CD14-positive monocyte (primary cell): ENCODE data around the gene DAB2IP. TPM values are rescaled to one million over a fixed set of nuclear protein-coding genes. Genes with fewer than 3 reads are reported as not detected.

ENCODE experiments used
- DNase-seq, 3 donors: peaks; one replicate each; pipeline ENCODE4 v3.0.0-alpha.2; 2011 to 2022
- H2AFZ ChIP-seq: 2 replicates; pipeline ENCODE4 v1.6.0; 2012; ENCODE audit warnings: mild to moderate bottlenecking, low read depth, low read length, inconsistent platforms; ENCODE audit not compliant: insufficient read depth, poor library complexity, severe bottlenecking
- H3K27ac ChIP-seq, 2 donors: 1 replicate in 1 of 2; 2 replicates in 1 of 2; pipeline ENCODE4 v1.5.1; 2012 to 2013; ENCODE audit warnings: low read length in 2 of 2, control low read depth in 1 of 2, inconsistent platforms in 1 of 2, low read depth in 1 of 2, mild to moderate bottlenecking in 1 of 2
- H3K27me3 ChIP-seq, 2 donors: one replicate each; pipeline versions ENCODE4 v1.6.0 to v1.6.1; 2011 to 2013; ENCODE audit warnings: low read length in 2 of 2; ENCODE audit not compliant: control insufficient read depth in 2 of 2, insufficient read depth in 2 of 2
- H3K36me3 ChIP-seq, 2 donors: replicated peaks in 1 of 2; 1 replicate in 1 of 2; 2 replicates in 1 of 2; pipeline versions ENCODE4 v1.5.1 to v1.6.1; 2012 to 2013; ENCODE audit warnings: low read length in 2 of 2, control low read depth in 1 of 2, inconsistent platforms in 1 of 2, mild to moderate bottlenecking in 1 of 2; ENCODE audit not compliant: insufficient read depth in 2 of 2, control insufficient read depth in 1 of 2
- H3K4me1 ChIP-seq, 2 donors: 1 replicate in 1 of 2; 2 replicates in 1 of 2; pipeline versions ENCODE4 v1.5.1 to v1.6.1; 2012 to 2013; ENCODE audit warnings: low read length in 2 of 2, control low read depth in 1 of 2, inconsistent platforms in 1 of 2, mild to moderate bottlenecking in 1 of 2, moderate library complexity in 1 of 2; ENCODE audit not compliant: insufficient read depth in 2 of 2, control insufficient read depth in 1 of 2
- H3K4me2 ChIP-seq: replicated peaks from 2 replicates; pipeline ENCODE3; 2012; ENCODE audit warnings: low read length, moderate library complexity, mild to moderate bottlenecking; ENCODE audit not compliant: poor library complexity, severe bottlenecking; ENCODE audit errors: extremely low read depth
- H3K4me3 ChIP-seq, 3 experiments: fragments of 200-600 bp in 1 of 3; sonication (generic) in 1 of 3; replicated peaks in 1 of 3; 1 replicate in 2 of 3; 2 replicates in 1 of 3; pipeline ENCODE4 v1.5.1; 2011 to 2013; ENCODE audit warnings: low read length in 3 of 3, mild to moderate bottlenecking in 3 of 3, control low read depth in 2 of 3, low read depth in 2 of 3, inconsistent platforms in 1 of 3, moderate library complexity in 1 of 3
- H3K79me2 ChIP-seq: 2 replicates; pipeline ENCODE4 v1.6.0; 2012; ENCODE audit warnings: mild to moderate bottlenecking, control low read depth, inconsistent platforms, low read length, moderate library complexity; ENCODE audit not compliant: insufficient read depth
- H3K9ac ChIP-seq: 2 replicates; pipeline ENCODE4 v1.6.0; 2017; ENCODE audit warnings: low read length, mild to moderate bottlenecking; ENCODE audit not compliant: insufficient read depth, poor library complexity, severe bottlenecking
- H3K9me3 ChIP-seq, 2 donors: replicated peaks in 1 of 2; 1 replicate in 1 of 2; 2 replicates in 1 of 2; pipeline versions ENCODE4 v1.5.1 to v1.6.1; 2012 to 2013; ENCODE audit warnings: low read length in 2 of 2, control low read depth in 1 of 2; ENCODE audit not compliant: control insufficient read depth in 1 of 2, insufficient read depth in 1 of 2
- H4K20me1 ChIP-seq: 2 replicates; pipeline ENCODE4 v1.6.0; 2012; ENCODE audit warnings: mild to moderate bottlenecking, low read length, control low read depth, moderate library complexity; ENCODE audit not compliant: insufficient read depth
- H3K27ac Mint-ChIP-seq, 7 donors: one replicate each; pipeline ENCODE4 v1.8.0; 2020; ENCODE audit warnings: mild to moderate bottlenecking in 7 of 7, mixed read lengths in 7 of 7, moderate library complexity in 6 of 7, inconsistent platforms in 2 of 7
- H3K27me3 Mint-ChIP-seq, 3 donors: one replicate each; pipeline ENCODE4 v1.8.0; 2021 to 2022; ENCODE audit warnings: low read depth in 3 of 3, mild to moderate bottlenecking in 3 of 3, mixed read lengths in 3 of 3, moderate library complexity in 3 of 3, inconsistent platforms in 1 of 3
- H3K36me3 Mint-ChIP-seq, 2 donors: one replicate each; pipeline ENCODE4 v1.8.0; 2020; ENCODE audit warnings: mixed read lengths in 2 of 2, inconsistent platforms in 1 of 2, mild to moderate bottlenecking in 1 of 2
- H3K4me1 Mint-ChIP-seq: one replicate; pipeline ENCODE4 v1.8.0; 2020; ENCODE audit warnings: mild to moderate bottlenecking, mixed read lengths
- H3K4me3 Mint-ChIP-seq, 2 donors: one replicate each; pipeline ENCODE4 v1.8.0; 2020; ENCODE audit warnings: mild to moderate bottlenecking in 2 of 2, mixed read lengths in 2 of 2, moderate library complexity in 1 of 2
- H3K9me3 Mint-ChIP-seq, 7 donors: one replicate each; pipeline ENCODE4 v1.8.0; 2020 to 2022; ENCODE audit warnings: mixed read lengths in 7 of 7, mild to moderate bottlenecking in 6 of 7, moderate library complexity in 6 of 7, inconsistent platforms in 2 of 7
- CTCF ChIP-seq: fragments of 200-600 bp; IDR thresholded peaks from one replicate; pipeline ENCODE4 v1.8.0; 2022; ENCODE audit warnings: antibody characterized with exemption, mild to moderate bottlenecking
- WGBS: methylation state at CpG from one replicate; pipeline ENCODE4 v1.1.5; 2013; ENCODE audit warnings: missing lambda C conversion rate; ENCODE audit not compliant: insufficient coverage; 5-methylcytosine and 5-hydroxymethylcytosine counted together
- intact Hi-C, 2 donors: fragments of 100-400 bp; cut with micrococcal nuclease; formaldehyde crosslinking; loops; one replicate each; pipeline versions ENCODE4 v1.15.0 to v1.15.1; 2023
- polyA plus RNA-seq, 3 donors: library from polyadenylated mRNA; depleted of rRNA in 1 of 3; unstranded in 2 of 3; stranded (reverse) in 1 of 3; fragments of 300-500 nt in 2 of 3; fragments of >200 nt in 1 of 3; fragmentation: Illumina TruSeq in 2 of 3; gene quantifications; 1 replicate in 2 of 3; 2 replicates in 1 of 3; pipeline ENCODE4 v1.2.3, GENCODE V29; 2012 to 2021

Gene DAB2IP
- polyA plus RNA-seq, 3 donors = 0.13 TPM; not detected in 2

GRCh38 chr9:121688146-121688680 lies 36.8 kb downstream of the DAB2IP start:
- H3K9me3 ChIP-seq = no peaks in the 10 kb centered on the region
- no peaks in the 10 kb centered on the region for H3K4me1 Mint-ChIP-seq
- H3K27ac Mint-ChIP-seq = no peak overlapping the region
- DNase-seq = no peak
- H3K27ac ChIP-seq = no peak overlapping the region
- no peak overlapping the region for H3K4me3 Mint-ChIP-seq
- H3K27me3 Mint-ChIP-seq = peaks cover 12 to 48% (median 21%) of the 10 kb centered on the region in 3 donors
- peaks cover 0 to 7% of the 10 kb centered on the region in 2 donors for H3K27me3 ChIP-seq
- H3K4me2 ChIP-seq = no peak overlapping the region
- H3K4me1 ChIP-seq = no peaks in the 10 kb centered on the region
- no peaks in the 10 kb centered on the region for H3K36me3 Mint-ChIP-seq
- H2AFZ ChIP-seq = no peak overlapping the region
- no peaks in the 10 kb centered on the region for H3K79me2 ChIP-seq
- WGBS = 92% methylated on average over 9 of the region's 12 CpGs
- no peak for TF ChIP-seq CTCF
- no peak overlapping the region for H3K9ac ChIP-seq
- H3K4me3 ChIP-seq = no peak overlapping the region
- H4K20me1 ChIP-seq = no peaks in the 10 kb centered on the region
- H3K9me3 Mint-ChIP-seq = no peaks in the 10 kb centered on the region
- no peaks in the 10 kb centered on the region for H3K36me3 ChIP-seq
- intact Hi-C loops = loop anchor here in 1 of 2 donors (5.0 kb wide), 1 partner anchor 304 kb away; no protein-coding TSS in a partner anchor

GRCh38 chr9:121688681-121689080 lies 37.2 kb downstream of the DAB2IP start:
- Histone ChIP-seq H3K4me2 (no peak overlapping the region), H3K79me2 (no peaks in the 10 kb centered on the region), H3K27ac (no peak overlapping the region), H3K9ac (no peak overlapping the region), H2AFZ (no peak overlapping the region), H3K4me1 (no peaks in the 10 kb centered on the region), H3K9me3 (no peaks in the 10 kb centered on the region), H3K36me3 (no peaks in the 10 kb centered on the region), H4K20me1 (no peaks in the 10 kb centered on the region), H3K4me3 (no peak overlapping the region), H3K27me3 (peaks cover 0 to 7% of the 10 kb centered on the region in 2 donors)
- no peak for DNase-seq
- no peak for TF ChIP-seq CTCF
- Mint-ChIP-seq H3K27ac (no peak overlapping the region), H3K4me1 (no peaks in the 10 kb centered on the region), H3K36me3 (no peaks in the 10 kb centered on the region), H3K27me3 (peaks cover 14 to 47% (median 21%) of the 10 kb centered on the region in 3 donors), H3K4me3 (no peak overlapping the region), H3K9me3 (no peaks in the 10 kb centered on the region)
- WGBS = 92% methylated on average over 2 of the region's 7 CpGs
- intact Hi-C loops = loop anchor here in 1 of 2 donors (5.0 kb wide), 1 partner anchor 304 kb away; no protein-coding TSS in a partner anchor
